Adrenal gland (tissue), 12 donors: ENCODE data around the gene UBE2O. TPM values are rescaled to one million over a fixed set of nuclear protein-coding genes. Genes with fewer than 3 reads are reported as not detected.

ENCODE experiments used
- DNase-seq, 7 donors: peaks; one replicate each; pipeline ENCODE4 v3.0.0-alpha.2; 2019 to 2020
- H3K27ac ChIP-seq, 5 donors: fragments of 200-600 bp; sonication (generic) in 4 of 5; 1 replicate in 3 of 5; 2 replicates in 2 of 5; pipeline versions ENCODE4 v1.5.1 to v1.8.0; 2016 to 2020; ENCODE audit warnings: mild to moderate bottlenecking in 1 of 5
- H3K27me3 ChIP-seq: fragments of 200-600 bp; 2 replicates; pipeline ENCODE4 v1.8.0; 2021
- H3K36me3 ChIP-seq, 2 donors: fragments of 200-600 bp; replicated peaks in 1 of 2; 1 replicate in 1 of 2; 2 replicates in 1 of 2; pipeline versions ENCODE4 v1.5.1 to v1.8.0; 2018 to 2022
- H3K4me1 ChIP-seq, 2 donors: fragments of 200-600 bp; replicated peaks in 1 of 2; 1 replicate in 1 of 2; 2 replicates in 1 of 2; pipeline versions ENCODE4 v1.5.1 to v1.8.0; 2018 to 2021
- H3K4me3 ChIP-seq, 4 donors: fragments of 200-600 bp; sonication (generic) in 3 of 4; one replicate each; pipeline ENCODE4 v1.5.1; 2016 to 2018
- H3K9me3 ChIP-seq, 3 donors: fragments of 200-600 bp; sonication (generic) in 1 of 3; replicated peaks in 1 of 3; 1 replicate in 2 of 3; 2 replicates in 1 of 3; pipeline versions ENCODE4 v1.5.1 to v1.8.0; 2016 to 2021
- CTCF ChIP-seq, 6 experiments: fragments of 450-650 bp in 4 of 6; fragments of 200-600 bp in 2 of 6; sonication (generic) in 1 of 6; IDR thresholded peaks; 1 replicate in 5 of 6; 2 replicates in 1 of 6; pipeline versions ENCODE4 v1.5.1 to v1.8.0; 2016 to 2021; ENCODE audit warnings: antibody characterized with exemption in 6 of 6, mild to moderate bottlenecking in 2 of 6, moderate library complexity in 1 of 6
- POLR2A ChIP-seq, 2 donors: fragments of 450-650 bp; IDR thresholded peaks; one replicate each; pipeline ENCODE4 v1.6.1; 2017; ENCODE audit warnings: antibody characterized with exemption in 2 of 2, mild to moderate bottlenecking in 2 of 2, moderate library complexity in 1 of 2
- WGBS, 4 donors: extraction: QIAGEN DNeasy Blood & Tissue Kit in 2 of 4; methylation state at CpG; one replicate each; pipeline versions ENCODE4 v1.1.5 to v1.1.7; 2013 to 2017; 5-methylcytosine and 5-hydroxymethylcytosine counted together
- intact Hi-C, 2 donors: fragments of 100-400 bp; cut with DNase I; formaldehyde crosslinking; loops; one replicate each; pipeline versions ENCODE4 v1.14.1 to v1.15.0; 2022 to 2023
- polyA plus RNA-seq, 3 donors: library from polyadenylated mRNA; stranded (reverse); fragments of 200-250 nt in 2 of 3; fragments of 350-450 nt in 1 of 3; fragmentation: Illumina TruSeq in 1 of 3; extraction: RNeasy Lipid Tissue Mini Kit (QIAGEN cat#74804) in 1 of 3; gene quantifications; one replicate each; pipeline ENCODE4 v1.2.3, GENCODE V29; 2013 to 2014
- total RNA-seq, 9 donors: library from RNA; depleted of rRNA in 4 of 9; stranded (reverse); fragments of >200 nt in 4 of 9; fragments of 120-200 nt in 1 of 9; fragmentation: NEBNext Ultra II Directional in 1 of 9; extraction: Animal tissue kit (Norgen Biotek cat#: 25700) in 1 of 9; gene quantifications; one replicate each; pipeline versions ENCODE4 v1.1.0 to v1.2.4, GENCODE V29; 2013 to 2023
- donor health status: healthy with polysubstance abuse.
- donor health status: Bipolar disorder and iron deficiency.
- donor health status: DM: yes; HTN: yes; CAD: no.
- donor health status: DM: no; HTN: no; CAD: no.
- donor health status: DM: no; HTN: no; CAD: no.
- donor health status: DM: yes; HTN: yes; CAD: no.

UBE2O gene
- total and polyA plus RNA-seq, 12 donors, result 9.8 to 21.8 (median 15.8) TPM

- intact Hi-C loops, result no loop called here
- no peaks in the 10 kb centered on the region for H3K36me3 ChIP-seq
- H3K4me3 ChIP-seq, result no peak overlapping the region
- TF ChIP-seq CTCF (IDR thresholded peaks at IDR 0.05), result no peak
- no peak for TF ChIP-seq POLR2A (IDR thresholded peaks at IDR 0.05)
- peak overlapping the region; percentile 28 to 95 (median 50) for H3K27ac ChIP-seq
- no peaks in the 10 kb centered on the region for H3K27me3 ChIP-seq
- WGBS, 4 donors, result 73 to 93% (median 79%) methylated on average over 6 to 17 of the region's 17 CpGs
- H3K9me3 ChIP-seq, result no peaks in the 10 kb centered on the region
- DNase-seq, result peak in 1 of 7 donors; percentile 41
- peaks cover 0 to 25% of the 10 kb centered on the region in 2 donors for H3K4me1 ChIP-seq
Observed at GRCh38 chr17:76491271-76492122, 38.5 kb upstream of the UBE2O start.

DNA sequence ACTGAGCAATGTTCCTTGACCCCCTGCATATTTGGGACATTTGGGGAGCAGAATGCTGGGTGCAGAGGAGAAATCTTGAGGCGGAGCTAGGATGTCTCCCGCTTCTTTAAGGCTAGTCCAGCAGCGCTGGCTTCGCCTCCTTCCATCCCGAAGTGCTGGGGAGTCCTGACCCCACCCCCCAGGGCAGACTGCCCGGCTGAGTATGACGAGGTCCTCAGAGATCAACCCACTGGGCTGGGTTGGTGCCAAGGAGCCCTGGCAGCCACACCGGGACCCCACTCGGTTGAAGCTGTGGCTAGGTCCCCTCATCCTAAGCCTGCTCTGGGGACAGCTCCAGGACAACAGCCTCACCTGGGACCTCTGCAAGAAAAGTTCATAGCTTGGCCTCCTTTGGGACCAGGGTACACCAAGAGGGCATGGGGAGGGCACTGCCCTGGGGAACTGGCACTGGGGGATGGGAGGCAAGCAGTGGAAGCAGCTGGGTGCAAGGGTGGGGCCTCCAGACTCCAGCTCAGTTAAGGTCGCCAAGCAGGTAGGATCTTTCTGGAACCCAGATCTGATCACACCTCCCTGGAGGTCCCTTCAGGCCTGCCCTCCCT, 37.3 kb upstream of the UBE2O start:
- TF ChIP-seq POLR2A (IDR thresholded peaks at IDR 0.05), result no peak
- no peak for TF ChIP-seq CTCF (IDR thresholded peaks at IDR 0.05)
- Histone ChIP-seq H3K9me3 (no peaks in the 10 kb centered on the region), H3K27ac (peak overlapping the region in 3 of 5 donors; percentile 28 to 95 (median 92)), H3K4me3 (no peak overlapping the region), H3K27me3 (no peaks in the 10 kb centered on the region), H3K4me1 (peaks cover 0 to 25% of the 10 kb centered on the region in 2 donors), H3K36me3 (no peaks in the 10 kb centered on the region)
- DNase-seq, result peak in 1 of 7 donors; percentile 46
- intact Hi-C loops, result no loop called here
- 74 to 83% (median 79%) methylated on average over 6 to 10 of the region's 10 CpGs for WGBS, 4 donors

DNA sequence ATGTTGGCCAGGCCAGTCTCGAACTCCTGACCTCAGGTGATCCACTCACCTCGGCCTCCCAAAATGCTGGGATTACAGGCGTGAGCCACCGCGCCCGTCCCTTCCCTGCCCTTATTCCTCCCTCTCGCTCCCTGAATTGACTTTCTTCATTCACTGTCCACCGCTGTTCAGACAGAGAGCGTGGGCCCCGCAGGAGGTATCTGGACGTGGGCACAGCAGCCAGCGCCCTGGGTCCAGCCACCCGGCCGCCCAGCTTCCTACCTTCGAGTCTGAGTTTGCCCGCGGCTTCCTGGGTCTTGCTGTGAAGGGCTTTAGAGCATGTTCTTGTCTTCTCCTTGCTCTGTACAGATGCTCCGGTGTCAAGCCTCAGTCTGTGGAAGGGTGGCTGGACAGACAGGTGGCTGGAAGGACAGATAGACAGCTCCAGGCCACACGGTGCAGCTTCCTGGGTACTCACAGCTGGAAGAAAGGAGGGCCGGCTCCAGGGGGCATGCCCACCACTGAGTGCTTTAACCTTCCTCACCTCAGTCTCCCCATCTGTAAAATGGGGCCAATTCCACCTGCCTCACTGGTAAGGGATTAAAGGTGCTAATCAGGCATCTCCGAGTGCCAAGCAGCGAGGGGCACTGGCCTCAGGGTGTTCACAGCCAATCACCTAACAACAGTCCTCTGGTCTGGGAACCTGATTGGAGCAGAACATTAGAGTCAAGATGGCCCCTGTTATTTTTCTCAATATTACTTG, 34.7 kb upstream of the UBE2O start:
- no peak overlapping the region for H3K4me3 ChIP-seq
- WGBS, 4 donors, result 93 to 96% (median 94%) methylated on average over 20 to 22 of the region's 22 CpGs
- TF ChIP-seq POLR2A (IDR thresholded peaks at IDR 0.05), result no peak
- no peaks in the 10 kb centered on the region for H3K27me3 ChIP-seq
- intact Hi-C loops, result no loop called here
- H3K27ac ChIP-seq, result peak overlapping the region in 1 of 5 donors; percentile 26
- DNase-seq, result no peak
- H3K36me3 ChIP-seq, result no peaks in the 10 kb centered on the region
- peaks cover 0 to 10% of the 10 kb centered on the region in 2 donors for H3K4me1 ChIP-seq
- H3K9me3 ChIP-seq, result no peaks in the 10 kb centered on the region

GRCh38 chr17:76485569-76485968, 32.6 kb upstream of the UBE2O start:
- no peaks in the 10 kb centered on the region for H3K9me3 ChIP-seq
- peak in 5 of 7 donors; percentile 42 to 77 (median 64) for DNase-seq
- H3K4me3 ChIP-seq, result no peak overlapping the region
- no peaks in the 10 kb centered on the region for H3K36me3 ChIP-seq
- no peaks in the 10 kb centered on the region for H3K27me3 ChIP-seq
- H3K4me1 ChIP-seq, result no peaks in the 10 kb centered on the region
- TF ChIP-seq POLR2A (IDR thresholded peaks at IDR 0.05) (no peak), CTCF (IDR thresholded peaks at IDR 0.05) (no peak)
- intact Hi-C loops, result no loop called here
- WGBS, 4 donors, result 43 to 50% (median 46%) methylated on average over 11 of the region's 11 CpGs
- H3K27ac ChIP-seq, result peak overlapping the region in 2 of 5 donors; percentile 70 to 82
